Measurements from ENCODE around the gene CAPN15. TPM values are rescaled to one million over a fixed set of nuclear protein-coding genes. Genes with fewer than 3 reads are reported as not detected.

CAPN15 gene
- total and polyA plus RNA-seq, 2 of the 4 experiments (the other 2 are of a cell fraction): 9.3 to 24.3 TPM

DNA sequence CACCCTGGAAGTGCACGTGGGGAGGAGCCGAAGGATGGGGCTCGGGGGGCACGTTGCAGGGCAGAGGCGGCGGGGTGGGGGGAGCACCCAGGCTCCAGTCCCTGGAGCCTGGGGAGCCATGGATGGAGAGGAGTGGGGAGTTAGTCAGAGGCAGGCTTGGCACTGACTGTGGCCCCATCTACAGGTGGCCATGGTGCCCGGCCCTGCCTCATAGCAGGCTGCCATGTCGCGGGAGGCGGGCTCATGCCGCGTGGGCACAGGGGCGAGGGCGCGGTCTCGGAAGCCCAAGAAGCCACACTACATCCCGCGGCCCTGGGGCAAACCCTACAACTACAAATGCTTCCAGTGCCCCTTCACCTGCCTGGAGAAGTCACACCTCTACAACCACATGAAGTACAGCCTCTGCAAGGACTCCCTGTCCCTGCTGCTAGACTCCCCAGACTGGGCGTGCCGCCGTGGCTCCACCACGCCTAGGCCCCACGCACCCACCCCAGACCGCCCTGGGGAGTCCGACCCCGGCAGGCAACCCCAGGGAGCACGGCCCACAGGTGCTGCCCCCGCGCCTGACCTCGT lies 35.6 kb downstream of the CAPN15 start:
- ATAC-seq (ENCODE audit: low read depth): no peak
- in situ Hi-C loops (cut with MboI; ENCODE audit: low sequenced_read_pairs): no loop called here

More for the DNA sequence above, 35.6 kb downstream of the CAPN15 start:
- H3K79me1 ChIP-seq (ENCODE audit: low read depth in 1 of 2, low read length in 2 of 2): no peaks in the 10 kb centered on the region
- H3K36me3 ChIP-seq (ENCODE audit: control insufficient read depth, insufficient read depth, low read length): no peaks in the 10 kb centered on the region
- H4K5ac ChIP-seq (ENCODE audit: low read depth, low read length): no peak overlapping the region
- H3K9ac ChIP-seq (ENCODE audit: low read depth, low read length): no peak overlapping the region
- CTCF ChIA-PET: no interaction called here
- WGBS, 2 experiments (ENCODE audit: extremely low coverage in 2 of 2, insufficient read length in 1 of 2): 94% methylated on average over 9 of the region's 30 CpGs; no CpG with 5 or more reads in 1 of the 2 experiments
- H3K18ac ChIP-seq (ENCODE audit: low read depth, low read length): no peak overlapping the region
- no peak for TF ChIP-seq MAFK (IDR thresholded peaks at IDR 0.05; ENCODE audit: low read depth, low read length)
- no peak for TF ChIP-seq POLR2A (IDR thresholded peaks at IDR 0.05; ENCODE audit: low read depth, low read length)
- no peak for TF ChIP-seq FOS (IDR thresholded peaks at IDR 0.05; ENCODE audit: low read depth, low read length)
- no peak for TF ChIP-seq RAD21 (IDR thresholded peaks at IDR 0.05; ENCODE audit: low read length)
- no peak for TF ChIP-seq RCOR1 (IDR thresholded peaks at IDR 0.05; ENCODE audit: insufficient replicate concordance, low read length)
- TF ChIP-seq, protein P1, sequence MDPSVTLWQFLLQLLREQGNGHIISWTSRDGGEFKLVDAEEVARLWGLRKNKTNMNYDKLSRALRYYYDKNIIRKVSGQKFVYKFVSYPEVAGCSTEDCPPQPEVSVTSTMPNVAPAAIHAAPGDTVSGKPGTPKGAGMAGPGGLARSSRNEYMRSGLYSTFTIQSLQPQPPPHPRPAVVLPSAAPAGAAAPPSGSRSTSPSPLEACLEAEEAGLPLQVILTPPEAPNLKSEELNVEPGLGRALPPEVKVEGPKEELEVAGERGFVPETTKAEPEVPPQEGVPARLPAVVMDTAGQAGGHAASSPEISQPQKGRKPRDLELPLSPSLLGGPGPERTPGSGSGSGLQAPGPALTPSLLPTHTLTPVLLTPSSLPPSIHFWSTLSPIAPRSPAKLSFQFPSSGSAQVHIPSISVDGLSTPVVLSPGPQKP (IDR thresholded peaks at IDR 0.05; ENCODE audit: borderline replicate concordance, low read depth, low read length): no peak
- TF ChIP-seq NFE2L2 (IDR thresholded peaks at IDR 0.05; ENCODE audit: low read depth, low read length): no peak
- TF ChIP-seq CEBPB (IDR thresholded peaks at IDR 0.05; ENCODE audit: low read depth, low read length): no peak
- no peak for TF ChIP-seq MAZ (IDR thresholded peaks at IDR 0.05; ENCODE audit: borderline replicate concordance, low read depth, low read length)
- no peak for TF ChIP-seq MXI1 (IDR thresholded peaks at IDR 0.05; ENCODE audit: borderline replicate concordance, low read depth, low read length)
- no peak for TF ChIP-seq BHLHE40 (IDR thresholded peaks at IDR 0.05; ENCODE audit: low read depth, low read length)
- TF ChIP-seq, protein P2, sequence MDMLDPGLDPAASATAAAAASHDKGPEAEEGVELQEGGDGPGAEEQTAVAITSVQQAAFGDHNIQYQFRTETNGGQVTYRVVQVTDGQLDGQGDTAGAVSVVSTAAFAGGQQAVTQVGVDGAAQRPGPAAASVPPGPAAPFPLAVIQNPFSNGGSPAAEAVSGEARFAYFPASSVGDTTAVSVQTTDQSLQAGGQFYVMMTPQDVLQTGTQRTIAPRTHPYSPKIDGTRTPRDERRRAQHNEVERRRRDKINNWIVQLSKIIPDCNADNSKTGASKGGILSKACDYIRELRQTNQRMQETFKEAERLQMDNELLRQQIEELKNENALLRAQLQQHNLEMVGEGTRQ (IDR thresholded peaks at IDR 0.05; ENCODE audit: low read depth, low read length): no peak
- no peaks in the 10 kb centered on the region for H3K9me3 ChIP-seq (ENCODE audit: control insufficient read depth, insufficient read depth, low read length)
- H3K4ac ChIP-seq (ENCODE audit: low read depth, low read length): no peak overlapping the region
- H3K23ac ChIP-seq (ENCODE audit: low read depth, low read length): no peak overlapping the region
- no peak overlapping the region for H3K4me3 ChIP-seq (ENCODE audit: insufficient read depth, low read depth, low read length)
- H2BK120ac ChIP-seq (ENCODE audit: low read depth, low read length): no peak overlapping the region
- H2AFZ ChIP-seq (replicated peaks; ENCODE audit: low read length, poor library complexity): no peak overlapping the region
- H4K91ac ChIP-seq (ENCODE audit: insufficient read depth, low read depth, low read length): no peak overlapping the region
- dilution Hi-C loops (cut with HindIII; ENCODE audit: low sequenced_read_pairs, unreplicated experiment) (no loop called here), intact Hi-C loops (cut with micrococcal nuclease) (no loop called here)
- H2BK5ac ChIP-seq (ENCODE audit: low read depth, low read length, poor library complexity, severe bottlenecking): no peak overlapping the region
- POLR2A ChIA-PET (ENCODE audit: unreplicated experiment): no interaction called here
- peaks cover 5% of the 10 kb centered on the region; the same call in 1 of the 2 replicates for H4K20me1 ChIP-seq (ENCODE audit: insufficient read depth, low read length)
- H2BK20ac ChIP-seq (ENCODE audit: low read depth, low read length): no peak overlapping the region
- H3K27ac ChIP-seq (ENCODE audit: insufficient read depth, low read length): no peak overlapping the region
- no peak overlapping the region for H2AK5ac ChIP-seq (ENCODE audit: low read depth, low read length)
- no peak overlapping the region for H3K4me2 ChIP-seq (ENCODE audit: low read depth, low read length)
- no peak overlapping the region for H3K56ac ChIP-seq (ENCODE audit: extremely low read depth, insufficient read depth, low read length)
- no peak overlapping the region for H4K8ac ChIP-seq (ENCODE audit: low read depth in 2 of 2, low read length in 2 of 2)
- no TSS peak for BruUV-seq (replicated peaks)
- no peak overlapping the region for H2BK15ac ChIP-seq (ENCODE audit: low read depth, low read length)
- no peak overlapping the region for H3K14ac ChIP-seq (replicated peaks; ENCODE audit: low read depth, low read length)
- peaks cover 13% of the 10 kb centered on the region for H3K4me1 ChIP-seq (ENCODE audit: control insufficient read depth, insufficient read depth, low read length)
- H2AK9ac ChIP-seq (replicated peaks; ENCODE audit: low read depth, low read length, poor library complexity): no peak overlapping the region
- H3K9me1 ChIP-seq (ENCODE audit: insufficient read depth, low read length): peaks cover 4% of the 10 kb centered on the region
- peaks cover 42% of the 10 kb centered on the region for H3K27me3 ChIP-seq (ENCODE audit: control insufficient read depth, insufficient read depth, low read length)
- DNase-seq: no peak

Measured in IMR-90 (cell line).